Kasumi-1 (cell line): ENCODE data around the gene NT5C2.
"Not testable (repeated sequence)": the region's sequence is repeated elsewhere in the genome, so short reads cannot be mapped to it uniquely, and the experiment has no call there.

Experiments used
- DNase-seq, 2 experiments: peaks; one replicate each; lab custom pipeline; 2025; lab: John Stamatoyannopoulos, UW

NT5C2 gene

GRCh38 chr10:103193107-103193819 lies at the start of gene NT5C2:
Gene NT5C2, minus strand, starts transcription at chr10:103193272. Its CDS starts 18,314 bp downstream, at chr10:103174958.
- DNase-seq = peak; percentile 73 to 82

GRCh38 chr10:103241262-103242011 lies 48.4 kb upstream of the NT5C2 start:
- peak; percentile 31 to 47 for DNase-seq

GRCh38 chr10:103238506-103239252 lies 45.6 kb upstream of the NT5C2 start:
- peak; percentile 56 to 59 for DNase-seq

- no peak for DNase-seq
Measured at GRCh38 chr10:103235775-103236174, 42.7 kb upstream of the NT5C2 start.

GRCh38 chr10:103232772-103233488 lies 39.9 kb upstream of the NT5C2 start:
- no peak for DNase-seq

- DNase-seq = no peak
Measured at GRCh38 chr10:103232131-103232673, 39.1 kb upstream of the NT5C2 start.

- DNase-seq = no peak
Measured at GRCh38 chr10:103231047-103231551, 38.0 kb upstream of the NT5C2 start.

- DNase-seq = no peak
Measured at GRCh38 chr10:103227416-103227815, 34.3 kb upstream of the NT5C2 start.

- no peak for DNase-seq
Measured at GRCh38 chr10:103225939-103226338, 32.9 kb upstream of the NT5C2 start.

GRCh38 chr10:103224721-103225120 lies 31.6 kb upstream of the NT5C2 start:
- peak; percentile 23 to 67 for DNase-seq

- no peak for DNase-seq
Measured at GRCh38 chr10:103224133-103224532, 31.1 kb upstream of the NT5C2 start.

GRCh38 chr10:103216362-103216761 lies 23.3 kb upstream of the NT5C2 start:
- not testable (repeated sequence) for DNase-seq

- no peak for DNase-seq
Measured at GRCh38 chr10:103215601-103216000, 22.5 kb upstream of the NT5C2 start.

GRCh38 chr10:103210262-103210661 lies 17.2 kb upstream of the NT5C2 start:
- DNase-seq = not testable (repeated sequence)

- DNase-seq = not testable (repeated sequence)
Measured at GRCh38 chr10:103207643-103208042, 14.6 kb upstream of the NT5C2 start.

GRCh38 chr10:103207141-103207540 lies 14.1 kb upstream of the NT5C2 start:
- no peak for DNase-seq

GRCh38 chr10:103206715-103207114 lies 13.6 kb upstream of the NT5C2 start:
- not testable (repeated sequence) for DNase-seq

- not testable (repeated sequence) for DNase-seq
Measured at GRCh38 chr10:103205401-103205800, 12.3 kb upstream of the NT5C2 start.

GRCh38 chr10:103204353-103205255 lies 11.5 kb upstream of the NT5C2 start:
- no peak for DNase-seq

- DNase-seq = no peak
Measured at GRCh38 chr10:103203466-103203865, 10.4 kb upstream of the NT5C2 start.
